NCI-H2081 treated with DMSO at 0.1 percent for 48 hours (cell line): ENCODE data around the gene ARL4A.

Experiments used
- DNase-seq: peaks from one replicate; lab custom pipeline; 2025; lab: John Stamatoyannopoulos, UW

Gene ARL4A

GRCh38 chr7:12703881-12704280 lies 16.4 kb downstream of the ARL4A start:
- no peak for DNase-seq

GRCh38 chr7:12705878-12706277 lies 18.4 kb downstream of the ARL4A start:
- DNase-seq, result no peak

- peak; percentile 72 for DNase-seq
Measured at GRCh38 chr7:12706900-12707536, 19.6 kb downstream of the ARL4A start.

- no peak for DNase-seq
Measured at GRCh38 chr7:12708314-12708713, 20.9 kb downstream of the ARL4A start.

- no peak for DNase-seq
Measured at GRCh38 chr7:12709726-12710502, 22.5 kb downstream of the ARL4A start.

GRCh38 chr7:12711124-12711523 lies 23.7 kb downstream of the ARL4A start:
- DNase-seq, result no peak

- no peak for DNase-seq
Measured at GRCh38 chr7:12712236-12712635, 24.8 kb downstream of the ARL4A start.

GRCh38 chr7:12713625-12714378 lies 26.4 kb downstream of the ARL4A start:
- DNase-seq, result no peak

- DNase-seq, result no peak
Measured at GRCh38 chr7:12714379-12714737, 26.9 kb downstream of the ARL4A start.

GRCh38 chr7:12715372-12716133 lies 28.1 kb downstream of the ARL4A start:
- DNase-seq, result peak; percentile 11

- no peak for DNase-seq
Measured at GRCh38 chr7:12716134-12716681, 28.8 kb downstream of the ARL4A start.

- DNase-seq, result no peak
Measured at GRCh38 chr7:12716722-12717121, 29.3 kb downstream of the ARL4A start.

- no peak for DNase-seq
Measured at GRCh38 chr7:12719141-12719919, 31.9 kb downstream of the ARL4A start.

GRCh38 chr7:12719981-12720865 lies 32.8 kb downstream of the ARL4A start:
- no peak for DNase-seq

- DNase-seq, result no peak
Measured at GRCh38 chr7:12721286-12721830, 33.9 kb downstream of the ARL4A start.

GRCh38 chr7:12722136-12722535 lies 34.7 kb downstream of the ARL4A start:
- DNase-seq, result no peak

GRCh38 chr7:12722636-12723605 lies 35.5 kb downstream of the ARL4A start:
- DNase-seq, result no peak

- no peak for DNase-seq
Measured at GRCh38 chr7:12725575-12726316, 38.3 kb downstream of the ARL4A start.
